HepG2 (cell line): ENCODE measurements around the gene POLR3H. TPM values are rescaled to one million over a fixed set of nuclear protein-coding genes. Genes with fewer than 3 reads are reported as not detected.
A peak's percentile ranks its signal among the peaks of the same experiment; 100 is the strongest.

Experiments
- ATAC-seq: fragments of 200-7000 bp; cut with Tn5 transposase; 3 replicates; pipeline ENCODE4 v1.9.1; 2020; ENCODE audit warnings: mild to moderate bottlenecking, moderate library complexity
- BruUV-seq: library from RNA; stranded (reverse); fragments of 400-500 nt; replicated peaks from 2 replicates; lab custom pipeline; 2021; lab: Mats Ljungman, UMichigan
- CTCF ChIA-PET: fragments of 300-600 bp; formaldehyde crosslinking; extraction: SDS; loops from one replicate; lab custom pipeline; 2021; ENCODE audit warnings: low total read pairs, inconsistent platforms, low intra/inter-chr PET ratio; lab: Yijun Ruan, JAX
- POLR2A ChIA-PET: fragments of 350-600 bp; sonication (Branson Sonifier 250); formaldehyde crosslinking; loops from one replicate; lab custom pipeline; 2020; ENCODE audit warnings: antibody characterized with exemption, inconsistent platforms; lab: Yijun Ruan, JAX
- DNase-seq: peaks from one replicate; pipeline ENCODE4 v3.0.0-alpha.2; 2015; ENCODE audit warnings: low spot score
- FAIRE-seq: peaks from 3 replicates; lab custom pipeline; 2011; peaks lifted over from hg19 to GRCh38; lab: Jason Lieb, UNC
- H2AFZ ChIP-seq: one replicate; pipeline ENCODE4 v1.6.1; 2011; ENCODE audit warnings: low read length, inconsistent platforms
- H3K27ac ChIP-seq: fragments of 300-600 bp; 3 replicates; pipeline ENCODE4 v1.8.0; 2011; ENCODE audit warnings: mixed run types, mild to moderate bottlenecking, mixed read lengths, low read length, inconsistent platforms; ENCODE audit not compliant: insufficient read depth; ENCODE audit errors: extremely low read length
- H3K27me3 ChIP-seq, 2 experiments: fragments of 200-600 bp in 1 of 2; 2 replicates in 1 of 2; 3 replicates in 1 of 2; pipeline versions ENCODE4 v1.6.0 to v1.8.0; 2011; ENCODE audit warnings: low read length in 2 of 2, mild to moderate bottlenecking in 2 of 2, moderate library complexity in 2 of 2, inconsistent platforms in 1 of 2; ENCODE audit not compliant: insufficient read depth in 2 of 2, control insufficient read depth in 1 of 2
- H3K36me3 ChIP-seq, 2 experiments: fragments of 200-600 bp in 1 of 2; replicated peaks in 1 of 2; 2 replicates in 1 of 2; 3 replicates in 1 of 2; pipeline versions ENCODE4 v1.5.1 to v1.8.0; 2011; ENCODE audit warnings: low read length in 2 of 2, inconsistent platforms in 1 of 2; ENCODE audit not compliant: insufficient read depth in 2 of 2, control insufficient read depth in 1 of 2
- H3K4me1 ChIP-seq: 2 replicates; pipeline ENCODE4 v1.5.1; 2012; ENCODE audit warnings: low read length, inconsistent platforms; ENCODE audit not compliant: insufficient read depth
- H3K4me2 ChIP-seq: 2 replicates; pipeline ENCODE4 v1.6.0; 2011; ENCODE audit warnings: low read depth, low read length, inconsistent platforms
- H3K4me3 ChIP-seq, 3 experiments: fragments of 200-600 bp in 1 of 3; sonication (generic), shearing (Covaris generic) in 1 of 3; replicated peaks in 1 of 3; 2 replicates each; pipeline ENCODE4 v1.5.1; 2011 to 2016; ENCODE audit warnings: low read length in 3 of 3, inconsistent platforms in 2 of 3, low read depth in 2 of 3, mild to moderate bottlenecking in 2 of 3, control low read depth in 1 of 3, mixed read lengths in 1 of 3; ENCODE audit not compliant: insufficient read depth in 1 of 3
- H3K79me2 ChIP-seq: one replicate; pipeline ENCODE4 v1.6.1; 2011; ENCODE audit warnings: low read length, inconsistent platforms; ENCODE audit not compliant: insufficient read depth
- H3K9ac ChIP-seq: 2 replicates; pipeline ENCODE4 v1.6.0; 2011; ENCODE audit warnings: mild to moderate bottlenecking, low read depth, low read length, inconsistent platforms; ENCODE audit not compliant: insufficient read depth
- H3K9me3 ChIP-seq: 2 replicates; pipeline ENCODE4 v1.5.1; 2012; ENCODE audit warnings: mild to moderate bottlenecking, low read length
- H4K20me1 ChIP-seq: 2 replicates; pipeline ENCODE4 v1.6.0; 2011; ENCODE audit warnings: inconsistent platforms, mild to moderate bottlenecking, low read length, moderate library complexity; ENCODE audit not compliant: insufficient read depth
- RAD21 ChIP-seq: fragments of 450-650 bp; formaldehyde crosslinking; IDR thresholded peaks from 2 replicates; pipeline ENCODE4 v1.5.0; 2020; ENCODE audit warnings: mild to moderate bottlenecking
- SMC3 ChIP-seq: IDR thresholded peaks from 2 replicates; pipeline ENCODE4 v1.6.1; 2011; ENCODE audit warnings: low read length, improper control_type of control experiment
- TAF15 ChIP-seq: fragments of 200-400 bp; formaldehyde crosslinking; IDR thresholded peaks from one replicate; pipeline ENCODE4 v1.6.1; 2018; ENCODE audit warnings: mild to moderate bottlenecking, low read depth, low read length; ENCODE audit not compliant: poor library complexity, severe bottlenecking
- ZBTB43 ChIP-seq: sonication (generic); formaldehyde crosslinking; conservative IDR thresholded peaks from 2 replicates; pipeline ENCODE4 v1.4.0; 2020; ENCODE audit warnings: missing genetic modification reagents
- ZNF251 ChIP-seq: sonication (generic); formaldehyde crosslinking; IDR thresholded peaks from 2 replicates; pipeline ENCODE4 v1.9.0; 2021; ENCODE audit warnings: mild to moderate bottlenecking, missing genetic modification reagents
- ZNF296 ChIP-seq: sonication (generic); formaldehyde crosslinking; conservative IDR thresholded peaks from 2 replicates; pipeline ENCODE4 v1.5.0; 2020; ENCODE audit warnings: mild to moderate bottlenecking, missing genetic modification reagents
- ZNF512B ChIP-seq: sonication (generic); formaldehyde crosslinking; IDR thresholded peaks from 2 replicates; pipeline ENCODE4 v1.5.1; 2020; ENCODE audit warnings: missing genetic modification reagents, mild to moderate bottlenecking, borderline replicate concordance
- WGBS: methylation state at CpG from one replicate; pipeline ENCODE4 v1.1.6; 2017; ENCODE audit warnings: low lambda C conversion rate; 5-methylcytosine and 5-hydroxymethylcytosine counted together
- in situ Hi-C: cut with HindIII; loops from 2 replicates; pipeline ENCODE4 v1.10.0; 2017; ENCODE audit warnings: low pct_unique_long_range_greater_than_20kb; ENCODE audit not compliant: extremely low pct_ligation_motif_present
- intact Hi-C: fragments of 100-400 bp; cut with micrococcal nuclease; formaldehyde crosslinking; loops from one replicate; pipeline ENCODE4 v1.10.0; 2022; ENCODE audit not compliant: unreplicated experiment
- polyA plus RNA-seq, 8 experiments: library from polyadenylated mRNA; depleted of rRNA in 3 of 8; stranded (reverse) in 7 of 8; unstranded in 1 of 8; fragments of >200 nt; fragmentation: Illumina TruSeq in 4 of 8; extraction: Trizol in 4 of 8; gene quantifications; 2 replicates each; pipeline versions ENCODE4 v1.2.1 to v1.2.3, GENCODE V29; 2011 to 2016; ENCODE audit warnings: low read depth in 4 of 8, missing spikeins in 1 of 8, mixed read lengths in 1 of 8; ENCODE audit not compliant: insufficient read depth in 1 of 8
- total RNA-seq, 5 experiments: library from RNA; depleted of rRNA; stranded (reverse); fragments of >200 nt; fragmentation: Illumina TruSeq; extraction: Trizol; gene quantifications; 2 replicates each; pipeline ENCODE4 v1.2.3, GENCODE V29; 2016; ENCODE audit warnings: low read depth in 1 of 5

The POLR3H gene
- total and polyA plus RNA-seq, 2 of the 13 experiments (the other 11 are each of a cell fraction or from before 2014, with no cell fraction given) = 10.3 to 28.6 TPM

- no peak for TF ChIP-seq ZBTB43 (CRISPR knock-in tag)
- no peak for TF ChIP-seq ZNF296
- TF ChIP-seq, all 625 proteins: peak for 7
Measured at GRCh38 chr22:41528132-41528766, 16.0 kb downstream of the POLR3H start (continued).

GRCh38 chr22:41526830-41527799, 17.2 kb downstream of the POLR3H start:
- peak; percentile 56 for ATAC-seq
- peak; percentile 55 for FAIRE-seq
- Histone ChIP-seq H2AFZ (no peak overlapping the region), H3K4me1 (peaks cover 66% of the 10 kb centered on the region), H3K4me3 (no peak overlapping the region), H4K20me1 (0 out of 2 replicates have a peak, but pooled peaks cover 4% of the 10 kb centered on the region), H3K9me3 (no peaks in the 10 kb centered on the region), H3K36me3 (peaks cover 30 to 60% of the 10 kb centered on the region in 2 experiments), H3K27me3 (no peaks in the 10 kb centered on the region), H3K27ac (peak overlapping the region; percentile 58), H3K4me2 (no peak overlapping the region), H3K9ac (no peak overlapping the region), H3K79me2 (no peaks in the 10 kb centered on the region)
- intact Hi-C loops = no loop called here
- CTCF ChIA-PET = interaction anchor here (0.6 to 2.2 kb wide), 3 partner anchors 70 to 191 kb away, joined by 3 to 11 read pairs (median 5); no protein-coding TSS in a partner anchor
- no peak for DNase-seq
- no TSS peak for BruUV-seq
- in situ Hi-C loops = no loop called here
- 94% methylated on average over 29 of the region's 32 CpGs for WGBS
- POLR2A ChIA-PET = interaction anchor here (0.9 to 2.4 kb wide), 4 partner anchors 58 to 124 kb away, joined by 4 to 9 read pairs (median 6); partner anchors contain the start of genes ACO2, PHF5A, PMM1 and TOB2
- TF ChIP-seq TAF15 = peak; percentile 0
- peak; percentile 32; the same call in 1 of the 2 replicates for TF ChIP-seq SMC3
- no peak for TF ChIP-seq ZNF512B (CRISPR knock-in tag)
- no peak for TF ChIP-seq ZNF251 (CRISPR knock-in tag)
- peak; percentile 59 for TF ChIP-seq RAD21 (CRISPR knock-in tag)
